K562 (cell line): ENCODE data around the gene CELA1. TPM values are rescaled to one million over a fixed set of nuclear protein-coding genes. Genes with fewer than 3 reads are reported as not detected.
A peak's percentile ranks its signal among the peaks of the same experiment; 100 is the strongest.

Experiments used
- CAMTA2 ChIP-seq: fragments of 250-450 bp; sonication (Bioruptor Pico); conservative IDR thresholded peaks from 2 replicates; pipeline ENCODE4 v1.5.1; 2022
- CREB3L1 ChIP-seq: fragments of 450-650 bp; IDR thresholded peaks from 2 replicates; pipeline ENCODE4 v1.6.1; 2014; ENCODE audit warnings: low read depth, mild to moderate bottlenecking, moderate library complexity, borderline replicate concordance
- ELF4 ChIP-seq: fragments of 450-650 bp; formaldehyde crosslinking; IDR thresholded peaks from 2 replicates; pipeline ENCODE4 v1.4.0; 2022; ENCODE audit warnings: missing genetic modification characterization
- KHSRP ChIP-seq: fragments of 450-650 bp; IDR thresholded peaks from 2 replicates; pipeline ENCODE4 v1.6.1; 2017
- KLF10 ChIP-seq: fragments of 250-450 bp; sonication (Bioruptor Pico); IDR thresholded peaks from 2 replicates; pipeline ENCODE4 v1.6.1; 2021; ENCODE audit warnings: matching md5 sums
- NCOR1 ChIP-seq: fragments of 450-650 bp; IDR thresholded peaks from 2 replicates; pipeline ENCODE4 v1.6.1; 2016; ENCODE audit warnings: mild to moderate bottlenecking, moderate library complexity
- NFIC ChIP-seq: fragments of 450-650 bp; IDR thresholded peaks from 2 replicates; pipeline ENCODE4 v1.6.1; 2017; ENCODE audit warnings: mild to moderate bottlenecking, inconsistent platforms
- PML ChIP-seq: IDR thresholded peaks from 2 replicates; pipeline ENCODE4 v1.6.1; 2012; ENCODE audit warnings: low read length, inconsistent platforms
- RBM25 ChIP-seq: fragments of 200-400 bp; formaldehyde crosslinking; IDR thresholded peaks from 2 replicates; pipeline ENCODE4 v1.6.1; 2018; ENCODE audit warnings: low read length, low read depth, moderate library complexity; ENCODE audit not compliant: severe bottlenecking
- RUNX1 ChIP-seq: sonication (generic); IDR thresholded peaks from 2 replicates; pipeline ENCODE4 v1.6.1; 2016; ENCODE audit warnings: antibody characterized with exemption, low read depth
- SLC30A9 ChIP-seq: fragments of 250-450 bp; sonication (Bioruptor Pico); IDR thresholded peaks from 2 replicates; pipeline ENCODE4 v1.8.0; 2022; ENCODE audit warnings: mild to moderate bottlenecking, moderate library complexity
- SRSF1 ChIP-seq: fragments of 200-400 bp; formaldehyde crosslinking; IDR thresholded peaks from 2 replicates; pipeline ENCODE4 v1.6.1; 2017; ENCODE audit warnings: mild to moderate bottlenecking, low read depth, low read length, moderate library complexity
- TARDBP ChIP-seq: fragments of 450-650 bp; IDR thresholded peaks from 2 replicates; pipeline ENCODE4 v1.6.1; 2016
- TFAP4 ChIP-seq: sonication (generic); formaldehyde crosslinking; IDR thresholded peaks from 2 replicates; pipeline ENCODE4 v1.8.0; 2022; ENCODE audit warnings: missing genetic modification reagents, mild to moderate bottlenecking, moderate library complexity, borderline replicate concordance
- THAP7 ChIP-seq: fragments of 250-450 bp; sonication (Bioruptor Pico); IDR thresholded peaks from 2 replicates; pipeline ENCODE4 v1.5.0; 2021
- TSC22D4 ChIP-seq: fragments of 450-650 bp; IDR thresholded peaks from 2 replicates; pipeline ENCODE4 v1.6.1; 2016; ENCODE audit warnings: missing genetic modification characterization, missing biosample characterization, control low read depth
- ZBTB7A ChIP-seq: IDR thresholded peaks from 2 replicates; pipeline ENCODE4 v1.6.1; 2011; ENCODE audit warnings: low read depth, mild to moderate bottlenecking, low read length, moderate library complexity, borderline replicate concordance; ENCODE audit not compliant: control insufficient read depth
- ZEB2 ChIP-seq: fragments of 450-650 bp; IDR thresholded peaks from 2 replicates; pipeline ENCODE4 v1.6.1; 2016
- ZNF197 ChIP-seq: fragments of 200-800 bp; sonication (Bioruptor generic); IDR thresholded peaks from 2 replicates; pipeline ENCODE4 v1.6.1; 2016; ENCODE audit warnings: low read depth, missing genetic modification characterization, missing compliant biosample characterization
- ZNF23 ChIP-seq: fragments of 250-450 bp; sonication (Bioruptor Pico); IDR thresholded peaks from 2 replicates; pipeline ENCODE4 v1.4.0; 2020; ENCODE audit warnings: mild to moderate bottlenecking
- ZNF232 ChIP-seq: sonication (generic); formaldehyde crosslinking; IDR thresholded peaks from 2 replicates; pipeline ENCODE4 v1.8.0; 2022; ENCODE audit warnings: mild to moderate bottlenecking, missing genetic modification reagents
- ZNF512 ChIP-seq: IDR thresholded peaks from 2 replicates; pipeline ENCODE4 v1.6.1; 2016; ENCODE audit warnings: missing genetic modification characterization, missing compliant biosample characterization
- ZNF583 ChIP-seq: fragments of 250-450 bp; sonication (Bioruptor Pico); IDR thresholded peaks from 2 replicates; pipeline ENCODE4 v1.4.0; 2020
- ZNF644 ChIP-seq: fragments of 200-800 bp; sonication (Bioruptor generic); IDR thresholded peaks from 2 replicates; pipeline ENCODE4 v1.6.1; 2016; ENCODE audit warnings: low read depth, missing genetic modification characterization, missing compliant biosample characterization
- polyA plus RNA-seq, 8 experiments: library from polyadenylated mRNA; depleted of rRNA in 4 of 8; stranded (reverse) in 5 of 8; unstranded in 3 of 8; fragments of >200 nt; fragmentation: Nextera tagmentation in 2 of 8; fragmentation: Illumina TruSeq in 1 of 8; extraction: Ambion mirVana in 2 of 8; extraction: Trizol in 1 of 8; gene quantifications; 2 replicates each; pipeline versions ENCODE4 v1.2.1 to v1.2.3, GENCODE V29; 2011 to 2014; ENCODE audit warnings: inconsistent platforms in 1 of 8, missing spikeins in 1 of 8
- total RNA-seq, 7 experiments: library from RNA; depleted of rRNA in 6 of 7; stranded (reverse); fragments of >200 nt in 6 of 7; fragmentation: Illumina TruSeq in 2 of 7; extraction: Trizol in 2 of 7; gene quantifications; 2 replicates each; pipeline versions ENCODE4 v1.2.1 to v1.2.3, GENCODE V29; 2011 to 2021; ENCODE audit warnings: low replicate concordance in 1 of 7

Gene CELA1
- total and polyA plus RNA-seq, 9 of the 15 experiments (the other 6 are each of a cell fraction or from before 2014, with no cell fraction given), result 0.06 to 0.27 (median 0.22) TPM; not detected in 6

- TF ChIP-seq THAP7, result no peak
- no peak for TF ChIP-seq CREB3L1
- TF ChIP-seq RUNX1, result no peak
- TF ChIP-seq NCOR1, result peak; percentile 85
- no peak for TF ChIP-seq KLF10
- TF ChIP-seq TFAP4 (CRISPR knock-in tag), result peak; percentile 71; the same call in 1 of the 2 replicates
- TF ChIP-seq ELF4 (CRISPR knock-in tag), result peak; percentile 87; the same call in 1 of the 2 replicates
- no peak for TF ChIP-seq SLC30A9 (CRISPR knock-in tag)
- TF ChIP-seq ZNF23, result no peak
- TF ChIP-seq CAMTA2 (CRISPR knock-in tag), result no peak
- no peak for TF ChIP-seq TSC22D4 (tag)
- TF ChIP-seq ZNF583 (CRISPR knock-in tag), result no peak
- no peak for TF ChIP-seq ZNF232 (CRISPR knock-in tag)
- peak; percentile 75; the same call in 1 of the 2 replicates for TF ChIP-seq TARDBP
- peak; percentile 19; the same call in 1 of the 2 replicates for TF ChIP-seq KHSRP
- peak; percentile 29; the same call in 1 of the 2 replicates for TF ChIP-seq ZBTB7A
- 0 out of 2 replicates have a peak, but pooled peaks have one; percentile 79 for TF ChIP-seq ZNF644 (tag)
- no peak for TF ChIP-seq ZNF512 (tag)
- no peak for TF ChIP-seq SRSF1
- peak; percentile 69 for TF ChIP-seq NFIC
- peak; percentile 77; the same call in 1 of the 2 replicates for TF ChIP-seq ZEB2
- 0 out of 2 replicates have a peak, but pooled peaks have one; percentile 62 for TF ChIP-seq ZNF197 (CRISPR knock-in tag)
- TF ChIP-seq PML, result peak; percentile 79
- TF ChIP-seq RBM25, result peak; percentile 92
Observed at GRCh38 chr12:51395283-51396230, 49.1 kb upstream of the CELA1 start (continued).
